Ectodermal cell (in vitro differentiated cells): Measurements from ENCODE around the gene RAPGEF2.

Experiments used
- H3K27ac ChIP-seq: 2 replicates; pipeline ENCODE4 v1.7.0; 2013; ENCODE audit warnings: mild to moderate bottlenecking, low read depth, low read length; ENCODE audit not compliant: insufficient read depth, poor library complexity, severe bottlenecking
- H3K27me3 ChIP-seq: 2 replicates; pipeline ENCODE4 v1.7.0; 2013; ENCODE audit warnings: mild to moderate bottlenecking, low read length; ENCODE audit not compliant: insufficient read depth, control insufficient read depth, poor library complexity, severe bottlenecking
- H3K36me3 ChIP-seq: one replicate; pipeline ENCODE4 v1.7.0; 2013; ENCODE audit warnings: low read length; ENCODE audit not compliant: control insufficient read depth, insufficient read depth
- H3K4me1 ChIP-seq: one replicate; pipeline ENCODE4 v1.7.0; 2013; ENCODE audit warnings: low read length; ENCODE audit not compliant: control insufficient read depth, insufficient read depth
- H3K4me3 ChIP-seq: 2 replicates; pipeline ENCODE4 v1.7.0; 2013; ENCODE audit warnings: low read depth, low read length, control low read depth; ENCODE audit not compliant: insufficient read depth
- H3K9me3 ChIP-seq: 2 replicates; pipeline ENCODE4 v1.7.0; 2013; ENCODE audit warnings: mild to moderate bottlenecking, low read length, moderate library complexity; ENCODE audit not compliant: control insufficient read depth
- WGBS, 2 experiments: methylation state at CpG; one replicate each; pipeline ENCODE4 v1.1.7; 2013; ENCODE audit warnings: missing lambda C conversion rate in 2 of 2; 5-methylcytosine and 5-hydroxymethylcytosine counted together

The RAPGEF2 gene

DNA sequence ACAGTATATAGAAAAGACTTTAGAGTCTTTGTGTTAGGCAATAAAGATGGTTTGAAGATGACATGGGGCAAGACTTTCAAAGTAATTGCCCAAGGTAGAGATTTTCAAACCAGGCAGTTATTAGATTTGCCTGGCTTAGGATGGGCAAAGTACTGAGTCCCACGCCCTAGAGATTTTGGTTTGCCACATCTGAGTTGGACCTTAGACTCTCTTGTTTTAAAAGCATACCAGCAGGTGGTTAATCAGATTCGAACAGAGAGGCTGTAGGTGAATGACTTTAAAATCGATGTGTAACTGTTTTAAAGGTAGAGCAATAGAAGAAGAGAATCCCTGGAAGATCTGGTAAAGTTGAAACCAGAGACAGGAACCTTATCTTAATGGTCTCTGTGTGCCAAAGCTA, 121.5 kb downstream of the RAPGEF2 start:
- Histone ChIP-seq H3K4me1 (no peaks in the 10 kb centered on the region), H3K9me3 (no peaks in the 10 kb centered on the region), H3K4me3 (no peak overlapping the region), H3K27ac (no peak overlapping the region), H3K36me3 (no peaks in the 10 kb centered on the region), H3K27me3 (no peaks in the 10 kb centered on the region)
- 80 to 82% methylated on average over 3 of the region's 3 CpGs for WGBS, 2 experiments

DNA sequence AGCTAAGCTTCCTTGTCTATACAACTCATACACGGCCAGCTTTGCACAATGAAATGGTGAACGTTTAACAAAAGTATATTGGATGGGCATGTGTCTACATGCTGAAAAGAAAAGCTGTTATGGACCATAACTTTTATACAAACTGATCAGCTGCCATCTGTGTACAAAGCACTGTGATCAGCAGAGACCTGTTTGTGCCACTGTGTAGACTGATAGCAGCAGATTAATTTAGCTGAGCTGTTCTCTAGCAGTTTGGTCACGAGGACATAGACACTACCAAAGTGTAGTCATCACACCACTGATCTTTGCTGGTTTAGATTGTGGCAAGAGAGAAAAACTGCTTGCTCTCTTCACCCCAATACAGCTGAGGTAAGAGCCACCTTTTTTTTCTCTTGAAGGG, 124.5 kb downstream of the RAPGEF2 start:
- H3K4me1 ChIP-seq: no peaks in the 10 kb centered on the region
- no peaks in the 10 kb centered on the region for H3K27me3 ChIP-seq
- WGBS, 2 experiments: 88% methylated on average over 3 of the region's 3 CpGs
- H3K27ac ChIP-seq: no peak overlapping the region
- no peaks in the 10 kb centered on the region for H3K36me3 ChIP-seq
- H3K9me3 ChIP-seq: no peaks in the 10 kb centered on the region
- H3K4me3 ChIP-seq: no peak overlapping the region

DNA sequence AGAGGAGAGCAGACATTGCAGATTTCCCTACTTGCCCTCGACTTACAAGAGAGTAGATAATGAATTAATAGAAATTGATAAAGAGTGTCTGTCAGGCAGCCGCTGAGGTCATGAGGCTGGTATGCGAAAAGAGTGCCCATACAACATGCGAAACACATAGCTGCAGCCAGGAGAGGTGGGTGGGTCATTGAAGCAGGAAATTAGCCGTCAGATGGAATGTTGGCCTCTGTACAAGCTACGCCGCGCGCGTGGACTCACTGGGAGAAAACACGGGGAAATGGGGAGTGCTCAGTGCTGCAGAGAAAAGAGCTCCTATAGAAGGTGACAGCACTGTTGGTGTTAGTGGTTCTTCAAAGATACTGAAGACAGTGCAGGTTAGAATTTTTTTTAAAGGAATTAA, 125.1 kb downstream of the RAPGEF2 start:
- Histone ChIP-seq H3K4me3 (no peak overlapping the region), H3K4me1 (no peaks in the 10 kb centered on the region), H3K27ac (no peak overlapping the region), H3K36me3 (no peaks in the 10 kb centered on the region), H3K9me3 (no peaks in the 10 kb centered on the region), H3K27me3 (no peaks in the 10 kb centered on the region)
- 74 to 78% methylated on average over 11 of the region's 11 CpGs for WGBS, 2 experiments

DNA sequence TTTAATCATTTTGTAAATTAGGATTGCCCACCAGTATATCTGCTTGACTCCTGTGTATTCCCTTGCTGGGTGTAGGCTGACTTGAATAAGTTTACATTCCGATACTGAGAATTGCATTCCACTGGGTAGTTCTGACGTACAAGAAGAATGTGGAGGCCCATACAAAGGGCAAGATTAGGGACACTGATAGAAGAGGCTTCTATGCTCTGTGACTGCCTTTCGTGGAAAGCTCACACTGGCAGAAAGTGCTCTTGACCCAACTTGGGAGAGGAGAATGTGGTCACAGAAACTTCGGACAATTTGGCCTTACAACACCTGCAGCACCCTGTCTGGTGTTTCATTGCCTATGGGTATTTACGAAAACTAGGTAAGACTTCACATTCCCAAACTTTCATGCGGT, 126.3 kb downstream of the RAPGEF2 start:
- Histone ChIP-seq H3K27me3 (no peaks in the 10 kb centered on the region), H3K9me3 (no peaks in the 10 kb centered on the region), H3K27ac (no peak overlapping the region), H3K4me1 (no peaks in the 10 kb centered on the region), H3K4me3 (no peak overlapping the region), H3K36me3 (no peaks in the 10 kb centered on the region)
- 59 to 70% methylated on average over 4 to 5 of the region's 6 CpGs for WGBS, 2 experiments

DNA sequence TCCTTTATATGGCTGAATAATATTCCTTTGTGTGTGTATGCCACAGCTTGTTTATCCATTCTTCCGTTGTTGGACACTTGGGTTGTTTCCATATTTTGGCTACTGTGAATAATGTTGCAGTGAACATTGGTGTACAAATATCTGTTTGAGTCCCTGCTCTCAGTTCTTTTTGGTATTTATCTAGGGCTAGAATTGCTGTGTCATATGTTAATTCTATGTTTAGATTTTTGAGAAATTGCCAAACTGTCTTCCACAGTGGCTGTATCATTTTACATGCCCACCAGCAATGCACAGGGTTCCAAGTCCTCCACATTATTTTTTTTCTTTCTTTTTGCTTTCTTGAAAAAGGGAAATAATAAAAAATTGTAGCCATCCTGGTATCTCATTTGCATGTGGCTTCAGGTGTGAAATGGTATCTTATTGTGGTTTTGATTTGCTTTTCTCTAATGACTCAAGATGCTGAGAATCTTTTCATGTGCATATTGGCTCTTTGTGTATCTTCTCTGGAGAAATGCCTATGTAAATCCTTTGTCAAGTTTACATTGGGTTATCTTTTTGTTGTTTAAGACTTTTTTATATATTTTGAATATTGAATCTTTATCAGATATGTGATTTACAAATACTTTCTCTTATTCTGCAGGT, 129.7 kb downstream of the RAPGEF2 start:
- Histone ChIP-seq H3K27me3 (no peaks in the 10 kb centered on the region), H3K4me1 (no peaks in the 10 kb centered on the region), H3K9me3 (no peaks in the 10 kb centered on the region), H3K4me3 (no peak overlapping the region), H3K36me3 (no peaks in the 10 kb centered on the region), H3K27ac (no peak overlapping the region)
- WGBS, 2 experiments: 90 to 100% methylated on average over 1 of the region's 1 CpG

DNA sequence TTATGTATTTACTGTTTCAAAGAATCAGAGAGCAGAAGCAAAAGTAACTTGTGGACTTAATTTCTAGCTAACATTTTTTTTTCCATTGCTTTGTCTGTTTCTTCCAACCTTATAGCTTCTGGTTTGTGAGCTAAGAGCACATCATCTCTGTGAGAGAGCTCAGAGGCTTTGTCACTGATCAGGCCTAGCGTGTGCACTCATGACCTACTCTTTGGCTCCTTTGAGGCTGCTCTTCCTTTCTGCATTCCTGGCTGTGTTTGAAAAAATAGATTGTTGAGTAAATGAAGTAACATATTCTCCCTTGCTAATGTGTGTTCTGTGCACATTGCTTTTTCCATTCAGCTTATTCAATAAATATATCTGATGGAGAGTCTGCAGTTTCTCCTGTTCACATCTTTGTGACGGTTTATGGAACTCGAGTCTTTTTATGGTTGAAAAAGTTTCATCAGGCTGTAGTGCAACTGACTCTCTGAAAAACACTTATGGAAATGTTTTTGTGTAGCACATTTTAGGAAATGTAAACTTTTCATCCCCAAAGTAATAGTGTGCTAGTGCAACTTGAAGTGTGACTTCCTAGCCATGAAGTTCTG, 133.0 kb downstream of the RAPGEF2 start:
- no peak overlapping the region for H3K4me3 ChIP-seq
- no peaks in the 10 kb centered on the region for H3K4me1 ChIP-seq
- H3K9me3 ChIP-seq: no peaks in the 10 kb centered on the region
- no peaks in the 10 kb centered on the region for H3K27me3 ChIP-seq
- H3K27ac ChIP-seq: no peak overlapping the region
- WGBS, 2 experiments: 92 to 99% methylated on average over 3 of the region's 3 CpGs
- H3K36me3 ChIP-seq: no peaks in the 10 kb centered on the region

DNA sequence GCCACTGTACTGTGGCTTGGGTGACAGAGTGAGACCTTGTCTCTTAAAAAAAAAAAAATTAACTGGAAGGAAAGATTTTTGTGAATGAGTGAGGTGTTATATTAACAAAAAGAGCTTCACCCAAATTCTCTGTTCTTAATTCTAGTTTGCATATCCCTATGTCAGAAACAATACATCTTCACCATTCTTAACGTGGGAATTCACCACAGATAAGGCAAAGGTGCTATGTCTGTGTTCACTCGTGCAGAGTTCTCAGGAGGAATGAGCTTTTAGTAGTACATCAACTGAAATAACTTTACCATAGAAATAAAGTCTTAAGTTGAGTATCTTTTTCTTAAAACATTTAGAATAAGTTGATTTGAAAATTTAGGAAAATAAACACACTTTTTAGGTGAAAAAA, 135.1 kb downstream of the RAPGEF2 start:
- no peaks in the 10 kb centered on the region for H3K36me3 ChIP-seq
- H3K9me3 ChIP-seq: no peaks in the 10 kb centered on the region
- WGBS, 2 experiments: 86 to 90% methylated on average over 1 to 2 of the region's 2 CpGs
- H3K4me3 ChIP-seq: no peak overlapping the region
- H3K4me1 ChIP-seq: no peaks in the 10 kb centered on the region
- H3K27me3 ChIP-seq: no peaks in the 10 kb centered on the region
- H3K27ac ChIP-seq: no peak overlapping the region

DNA sequence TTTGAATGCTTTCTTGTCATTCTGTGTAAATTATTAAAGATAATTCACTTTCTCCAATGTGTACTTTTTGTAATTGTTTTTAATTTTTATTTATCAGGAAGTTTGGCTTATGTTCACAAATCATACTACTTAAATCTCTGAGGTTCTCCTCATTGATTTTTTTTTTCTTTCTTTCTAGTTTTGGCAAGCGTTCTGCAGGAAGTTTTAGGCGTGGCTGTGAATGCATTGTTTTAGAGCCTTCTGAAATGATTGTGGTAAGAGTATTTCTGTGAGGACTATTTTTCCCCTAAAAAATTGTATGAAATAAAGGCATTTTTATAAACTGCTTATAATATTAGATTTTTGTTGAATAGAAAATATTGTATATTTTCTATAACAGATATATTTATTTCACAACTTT, 135.8 kb downstream of the RAPGEF2 start:
- no CpG with 5 or more reads among the region's 2 CpGs for WGBS, 2 experiments
- no peaks in the 10 kb centered on the region for H3K9me3 ChIP-seq
- H3K27me3 ChIP-seq: no peaks in the 10 kb centered on the region
- H3K4me3 ChIP-seq: no peak overlapping the region
- H3K36me3 ChIP-seq: no peaks in the 10 kb centered on the region
- no peaks in the 10 kb centered on the region for H3K4me1 ChIP-seq
- no peak overlapping the region for H3K27ac ChIP-seq

DNA sequence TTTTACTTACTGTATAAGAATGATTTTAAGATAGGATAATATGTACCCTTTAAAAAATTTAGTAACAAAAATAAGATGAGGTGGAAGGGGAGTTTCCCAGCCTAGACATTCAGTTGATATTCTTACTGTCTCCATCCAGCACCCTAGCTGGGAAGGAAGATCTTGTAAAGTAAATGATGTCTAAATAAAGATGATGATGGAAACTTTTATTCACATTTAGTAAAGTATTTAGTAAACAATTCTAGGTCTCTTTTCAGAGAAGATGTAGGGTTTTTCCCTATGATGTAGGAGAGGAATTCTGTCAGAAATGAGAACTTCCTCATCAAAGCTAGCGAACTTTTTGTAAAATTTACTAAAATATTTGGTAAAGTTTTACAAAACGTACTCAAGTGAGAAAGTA, 136.8 kb downstream of the RAPGEF2 start:
- 94 to 96% methylated on average over 2 of the region's 2 CpGs for WGBS, 2 experiments
- H3K27me3 ChIP-seq: no peaks in the 10 kb centered on the region
- H3K4me1 ChIP-seq: no peaks in the 10 kb centered on the region
- no peaks in the 10 kb centered on the region for H3K9me3 ChIP-seq
- no peak overlapping the region for H3K27ac ChIP-seq
- H3K36me3 ChIP-seq: no peaks in the 10 kb centered on the region
- H3K4me3 ChIP-seq: no peak overlapping the region

DNA sequence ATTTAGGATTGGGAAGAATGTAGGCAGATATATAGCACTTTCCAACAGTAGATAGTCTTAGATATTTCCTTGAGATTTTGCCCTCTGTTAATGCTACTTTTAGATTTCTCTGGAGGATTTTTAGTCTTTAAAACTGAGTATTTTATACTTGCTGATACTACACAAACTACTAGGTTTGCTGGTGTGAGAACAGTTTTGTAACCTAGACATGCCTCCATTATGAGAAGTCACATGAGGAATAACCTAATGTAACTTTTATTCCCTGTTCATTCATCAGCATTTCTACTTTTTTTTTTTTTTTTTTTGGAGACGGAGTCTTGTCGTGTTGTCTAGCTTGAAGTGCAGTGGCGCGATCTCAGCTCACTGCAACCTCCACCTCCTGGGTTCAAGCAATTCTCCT, 137.2 kb downstream of the RAPGEF2 start:
- H3K27me3 ChIP-seq: no peaks in the 10 kb centered on the region
- 88 to 97% methylated on average over 4 of the region's 4 CpGs for WGBS, 2 experiments
- no peak overlapping the region for H3K27ac ChIP-seq
- H3K9me3 ChIP-seq: no peaks in the 10 kb centered on the region
- no peaks in the 10 kb centered on the region for H3K4me1 ChIP-seq
- no peak overlapping the region for H3K4me3 ChIP-seq
- H3K36me3 ChIP-seq: no peaks in the 10 kb centered on the region
